GM21360 (cell line): ENCODE measurements around the gene TSPYL4.
"Not testable (repeated sequence)": the region's sequence is repeated elsewhere in the genome, so short reads cannot be mapped to it uniquely, and the experiment has no call there.

Experiments
- ATAC-seq: cut with Tn5 transposase; IDR thresholded peaks from one replicate; pipeline ENCODE4 v1.9.1; 2021; ENCODE audit warnings: mild to moderate bottlenecking, moderate library complexity; ENCODE audit not compliant: unreplicated experiment

Gene TSPYL4

DNA sequence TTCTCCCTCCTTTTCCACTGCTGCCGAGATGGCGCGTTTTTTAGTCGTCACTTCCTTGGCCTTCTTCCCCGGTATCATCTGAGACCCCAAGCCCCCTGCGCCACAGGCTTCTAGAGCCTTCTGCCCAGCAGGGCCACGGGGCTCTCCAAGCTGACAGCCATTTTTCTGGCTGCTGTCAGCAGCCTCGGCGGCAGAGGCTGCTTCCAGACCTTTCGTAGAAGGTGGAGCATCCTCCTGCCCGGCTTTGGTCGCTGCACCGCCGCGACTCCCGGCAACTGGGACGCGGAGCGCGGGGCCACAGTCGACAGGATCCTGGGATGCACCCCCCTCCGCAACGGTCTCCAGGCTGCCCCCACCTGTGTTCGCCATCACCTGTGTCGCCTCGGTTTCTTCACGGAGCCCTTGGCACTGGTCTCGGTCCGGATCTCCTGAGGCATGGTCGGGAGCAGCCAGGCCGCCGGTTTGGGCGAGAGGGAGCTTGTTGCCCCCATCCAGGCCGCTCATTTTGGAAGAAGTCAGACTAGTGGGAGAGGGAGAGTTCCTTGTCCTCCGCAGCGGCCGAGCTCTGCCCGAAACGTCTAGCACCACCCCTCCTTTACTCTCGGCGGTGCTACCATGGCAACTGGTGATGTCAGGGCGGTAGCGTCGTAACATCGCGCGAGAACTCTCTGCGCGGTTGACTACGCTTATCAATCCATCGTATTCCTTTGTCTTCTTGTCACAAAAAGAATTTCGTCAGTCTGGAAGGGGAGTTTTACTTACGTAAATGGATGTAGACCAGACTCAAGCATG is at the start of gene TSPYL4:
Gene TSPYL4, minus strand, starts transcription at position 571 of the 792 bp plus-strand sequence. Its CDS starts 67 bp downstream, at position 504.
- peak; percentile 99 for ATAC-seq

DNA sequence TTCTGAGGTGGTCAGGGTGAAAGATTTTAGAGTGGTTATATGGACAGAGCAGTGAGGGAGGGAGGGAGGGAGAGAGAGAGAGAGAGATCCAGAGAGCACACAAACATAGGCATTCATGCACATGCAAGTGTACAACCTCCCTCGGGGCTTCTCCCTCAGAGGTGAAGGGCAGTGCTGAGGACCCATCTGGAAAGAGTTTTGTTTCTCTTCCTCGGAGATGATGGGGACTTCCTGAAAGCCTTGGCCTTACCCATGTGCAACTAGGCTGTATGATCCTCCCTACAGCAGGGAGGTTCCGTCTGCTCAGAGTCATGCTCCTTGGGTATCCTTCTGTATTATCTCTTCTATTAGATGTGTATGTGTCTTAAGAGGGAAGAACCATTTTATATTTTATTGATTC is 47.2 kb upstream of the TSPYL4 start:
- no peak for ATAC-seq

DNA sequence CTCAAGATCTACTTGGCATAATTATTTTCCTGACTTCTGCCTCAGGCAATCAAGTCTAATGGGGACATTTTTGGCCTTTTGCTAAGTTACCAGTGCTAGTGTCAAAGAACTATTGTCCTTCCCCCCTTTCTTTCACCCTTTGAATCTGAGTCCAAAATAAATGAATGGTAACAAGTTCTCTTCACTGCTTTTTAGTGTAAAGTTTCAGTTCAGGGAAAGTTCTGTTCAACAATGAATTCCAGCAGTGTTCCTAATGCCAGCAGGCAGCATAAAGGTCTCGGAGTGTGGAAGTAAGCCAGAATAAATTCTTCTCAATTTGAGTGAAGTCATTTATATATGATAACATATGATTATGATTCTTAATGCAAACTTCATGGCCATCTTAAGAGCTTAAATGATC is 46.7 kb upstream of the TSPYL4 start:
- ATAC-seq = no peak

DNA sequence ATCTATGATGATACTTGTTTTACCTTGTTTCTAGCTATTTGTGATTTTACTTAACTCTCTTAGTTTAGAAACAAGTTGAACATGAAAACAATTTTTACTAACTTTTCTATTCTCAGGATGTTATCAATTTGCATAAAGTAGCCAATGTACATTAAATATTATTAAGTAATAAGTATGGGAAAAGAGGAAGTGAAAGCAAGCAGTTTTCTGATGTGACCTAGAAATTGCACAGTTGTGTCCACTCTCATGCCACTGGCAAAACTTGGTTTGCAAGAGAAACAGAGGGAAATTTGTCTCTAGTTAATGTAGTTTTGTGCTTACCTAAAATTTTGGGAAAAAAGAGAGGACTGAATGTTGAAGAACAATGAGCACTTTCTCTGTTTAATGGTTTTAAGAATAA is 45.1 kb upstream of the TSPYL4 start:
- ATAC-seq = no peak

DNA sequence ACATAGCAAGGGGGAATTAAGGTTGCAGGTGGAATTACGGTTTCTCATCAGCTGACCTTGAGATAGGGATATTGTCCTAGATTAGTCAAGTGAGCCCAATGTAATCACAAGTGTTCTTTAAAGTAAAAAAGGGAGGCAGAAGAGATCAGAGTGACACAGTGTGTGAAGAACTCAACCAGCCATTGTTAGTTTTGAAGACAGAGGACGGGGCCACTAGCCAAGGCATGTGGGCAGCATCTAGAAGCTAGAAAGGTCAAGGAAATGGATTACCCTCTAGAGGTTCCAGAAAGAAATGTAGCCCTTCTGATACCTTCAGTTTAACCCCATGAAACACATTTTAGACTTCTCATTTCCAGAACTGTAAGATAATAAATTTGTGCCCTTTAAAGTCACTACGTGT is 44.4 kb upstream of the TSPYL4 start:
- no peak for ATAC-seq

DNA sequence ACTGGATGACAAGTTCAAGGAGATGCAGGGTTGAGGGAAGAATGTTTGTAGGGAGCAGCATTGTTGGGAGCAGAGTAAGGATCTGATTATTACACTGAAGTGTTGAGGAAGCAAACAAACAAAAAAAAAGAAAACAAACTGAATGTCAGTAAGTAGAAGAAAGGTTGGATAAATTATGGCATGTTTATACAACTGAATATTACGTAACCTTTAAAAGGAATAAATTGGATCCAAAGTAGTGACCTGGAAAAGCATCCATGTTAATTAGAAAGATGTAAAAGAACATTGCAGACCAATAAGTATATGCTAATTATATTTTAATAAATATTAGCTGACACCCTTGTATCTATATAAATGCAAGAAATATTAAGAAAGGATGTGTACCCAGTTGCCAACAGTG is 38.7 kb upstream of the TSPYL4 start:
- no peak for ATAC-seq

DNA sequence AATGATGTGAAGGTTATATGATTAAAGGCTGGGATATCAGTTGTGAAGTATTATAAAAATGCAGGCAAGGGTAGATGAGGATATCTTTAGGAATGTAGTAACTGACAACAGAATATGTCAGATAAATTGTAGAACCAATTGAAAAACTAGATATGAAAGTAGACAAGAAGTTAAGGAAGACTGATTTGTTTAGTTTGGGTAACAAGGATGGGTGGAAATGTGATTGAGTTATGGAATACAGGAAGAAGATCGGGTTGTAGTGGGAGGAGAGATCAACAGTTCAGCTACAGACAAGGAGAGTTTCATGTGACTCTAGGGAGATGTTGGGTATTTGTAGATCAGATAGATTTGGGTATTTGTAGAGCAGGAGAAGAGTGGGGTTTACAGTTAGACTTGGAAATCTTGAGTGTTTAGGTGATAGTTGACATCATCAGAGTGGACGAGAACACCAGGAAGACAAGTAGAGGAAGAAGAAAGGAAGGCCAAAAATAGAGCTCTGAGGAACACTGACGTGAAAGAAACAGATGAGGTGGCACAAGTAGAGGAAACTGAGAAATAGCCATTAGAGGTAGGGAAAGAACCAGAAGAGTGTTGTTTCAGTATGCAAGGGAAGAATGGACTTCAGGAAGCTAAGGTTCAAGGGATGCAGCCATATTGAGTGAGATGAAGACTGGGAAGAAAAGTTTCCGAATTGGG is 38.0 kb upstream of the TSPYL4 start:
- ATAC-seq = no peak

DNA sequence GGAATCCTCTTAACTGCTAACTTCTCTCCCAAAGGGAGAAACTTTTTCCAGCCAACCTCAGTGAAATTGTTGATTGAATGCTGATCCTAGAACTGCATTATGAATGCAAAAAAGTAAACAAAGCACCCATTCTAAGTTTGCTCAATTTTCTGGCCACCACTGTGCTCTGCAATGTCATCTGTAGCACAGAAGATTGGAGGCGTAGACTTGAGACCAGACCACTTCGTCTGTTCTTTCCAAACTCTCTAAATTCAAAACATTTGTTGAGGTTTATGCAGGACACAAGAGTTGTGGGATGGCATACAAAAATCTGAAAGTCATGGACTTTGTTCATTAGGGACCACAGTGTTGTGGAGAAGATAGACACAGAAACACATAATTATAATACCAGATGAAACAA is 36.9 kb upstream of the TSPYL4 start:
- ATAC-seq = no peak

DNA sequence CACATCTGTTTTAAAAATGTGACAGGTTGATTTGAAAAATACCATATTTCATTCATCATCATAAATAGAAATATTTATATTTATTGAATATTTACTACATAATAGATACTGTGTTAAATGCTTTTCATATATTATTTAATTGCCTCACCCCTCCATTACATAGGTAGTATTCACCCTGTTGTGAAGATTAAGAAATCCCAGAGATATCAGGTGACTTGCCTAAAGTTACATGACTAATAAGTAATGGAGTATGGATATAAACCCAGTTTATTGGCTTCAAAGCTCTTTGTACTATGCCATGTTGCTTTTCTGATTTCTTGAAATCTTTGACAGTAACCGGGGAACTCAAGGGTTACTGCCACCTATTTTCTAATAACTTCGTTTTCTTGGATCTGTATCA is 36.0 kb upstream of the TSPYL4 start:
- no peak for ATAC-seq

DNA sequence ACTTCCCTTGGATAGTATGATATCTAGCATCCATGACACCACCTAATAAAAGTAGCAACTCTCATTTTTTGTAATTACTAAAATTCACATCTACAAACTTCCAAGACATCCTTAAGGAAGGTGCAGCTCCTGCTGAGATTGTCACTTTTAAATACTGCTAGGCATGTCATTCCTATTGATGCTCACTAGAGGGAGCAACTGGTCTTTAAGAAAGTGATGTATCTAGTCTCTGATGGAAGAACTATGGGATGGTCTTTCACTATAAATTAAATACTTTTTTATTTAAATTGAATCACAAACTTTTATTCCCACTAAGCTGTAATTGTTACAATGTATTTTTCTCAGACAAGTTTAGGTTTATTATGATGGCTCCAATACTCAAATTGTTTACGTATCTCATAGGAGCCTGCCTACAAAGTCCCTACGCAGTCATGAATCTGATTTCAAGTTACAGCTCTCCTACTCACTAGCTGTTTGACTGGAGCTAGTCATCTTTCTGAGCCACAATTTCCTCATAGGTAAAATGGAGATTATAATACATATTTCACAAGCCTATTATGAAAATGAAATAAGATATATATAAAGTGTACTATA is 33.9 kb upstream of the TSPYL4 start:
- peak; percentile 70 for ATAC-seq

DNA sequence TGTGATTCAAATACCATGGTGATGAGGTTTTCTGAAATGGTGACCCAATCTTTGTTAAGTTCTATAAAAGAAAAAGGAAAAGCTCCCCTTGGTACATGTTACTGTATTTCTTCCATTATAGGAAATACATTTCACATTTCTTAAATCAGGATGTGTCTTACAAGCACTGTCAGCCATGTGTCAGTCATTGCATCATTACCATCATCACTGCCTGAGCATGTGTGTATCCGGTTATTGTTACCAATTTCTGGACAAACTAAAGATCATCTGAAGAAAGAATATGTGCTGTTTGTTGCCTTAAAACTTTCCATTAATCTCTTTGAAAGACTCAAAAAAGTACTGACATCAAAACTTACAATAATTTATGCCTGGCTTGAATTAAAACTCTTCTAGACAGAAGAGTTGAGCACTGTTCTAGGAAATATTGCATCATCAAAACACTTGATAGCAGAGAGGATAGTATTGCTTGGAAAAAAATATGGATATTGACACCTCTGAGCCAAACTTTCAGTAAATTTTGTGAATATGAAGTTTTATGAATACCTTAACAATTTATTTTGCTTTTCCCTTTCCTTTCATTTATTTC is 33.0 kb upstream of the TSPYL4 start:
- ATAC-seq = no peak

DNA sequence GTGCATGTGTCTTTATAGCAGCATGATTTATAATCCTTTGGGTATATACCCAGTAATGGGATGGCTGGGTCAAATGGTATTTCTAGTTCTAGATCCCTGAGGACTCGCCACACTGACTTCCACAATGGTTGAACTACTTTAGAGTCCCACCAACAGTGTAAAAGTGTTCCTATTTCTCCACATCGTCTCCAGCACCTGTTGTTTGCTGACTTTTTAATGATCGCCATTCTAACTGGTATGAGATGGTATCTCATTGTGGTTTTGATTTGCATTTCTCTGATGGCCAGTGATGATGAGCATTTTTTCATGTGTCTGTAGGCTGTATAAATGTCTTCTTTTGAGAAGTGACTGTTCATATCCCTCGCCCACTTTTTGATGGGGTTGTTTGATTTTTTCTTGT is 31.1 kb upstream of the TSPYL4 start:
- ATAC-seq = not testable (repeated sequence)

DNA sequence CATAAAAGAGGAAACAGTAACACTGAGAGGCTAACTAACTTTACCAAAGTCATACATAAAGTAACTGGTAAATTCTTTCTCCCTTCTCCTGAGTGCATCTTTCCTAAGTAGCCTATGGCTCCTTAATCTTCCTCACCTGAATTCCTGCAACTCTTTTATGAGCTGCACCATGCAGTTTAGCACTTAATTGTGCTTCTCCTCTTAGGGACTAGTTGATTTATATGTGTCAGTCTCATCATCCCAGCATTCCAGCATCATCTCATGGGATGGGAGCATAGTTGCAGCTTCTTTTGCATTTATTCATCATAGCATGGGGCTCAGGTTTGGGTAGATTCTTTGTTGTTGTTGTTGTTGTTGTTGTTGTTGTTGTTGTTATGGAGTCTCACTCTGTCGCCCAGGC is 29.3 kb upstream of the TSPYL4 start:
- no peak for ATAC-seq

DNA sequence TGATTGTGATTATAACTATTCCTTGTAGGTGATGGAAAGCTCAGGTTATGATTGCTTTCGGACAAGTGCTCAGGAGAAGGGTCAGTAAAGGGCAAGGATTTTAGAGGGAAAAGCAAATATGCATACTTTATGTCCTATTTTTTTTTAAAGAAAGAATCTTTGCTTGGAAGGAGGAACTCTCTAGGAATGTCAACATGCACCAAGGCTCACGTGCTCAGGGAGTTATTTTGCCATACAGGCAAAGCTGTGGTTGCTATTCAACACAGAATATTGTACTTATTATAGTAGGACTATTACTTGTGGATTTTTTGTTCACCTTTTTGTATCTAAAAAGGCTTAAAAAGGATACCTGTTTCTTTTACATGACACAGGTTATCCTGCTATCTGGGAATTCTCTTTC is 28.8 kb upstream of the TSPYL4 start:
- no peak for ATAC-seq

DNA sequence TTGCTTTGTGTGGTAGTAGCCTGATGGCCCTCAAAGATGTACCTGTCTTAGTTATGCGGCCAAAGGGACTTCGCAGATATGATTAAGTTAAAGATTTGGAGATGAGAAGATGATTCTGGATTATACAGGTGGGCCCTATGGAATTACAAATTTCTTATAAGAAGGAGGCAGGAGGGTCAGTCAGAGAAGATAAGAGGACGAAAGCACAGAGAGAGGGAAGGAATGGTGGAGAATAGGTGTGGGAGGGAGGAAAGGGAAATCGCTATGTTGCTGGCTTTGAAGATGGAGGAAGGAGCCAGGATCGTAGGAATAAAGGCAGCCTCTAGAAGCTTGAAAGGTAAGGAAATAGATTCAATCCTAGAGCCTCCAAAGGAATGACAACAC is 27.1 kb upstream of the TSPYL4 start:
- no peak for ATAC-seq

DNA sequence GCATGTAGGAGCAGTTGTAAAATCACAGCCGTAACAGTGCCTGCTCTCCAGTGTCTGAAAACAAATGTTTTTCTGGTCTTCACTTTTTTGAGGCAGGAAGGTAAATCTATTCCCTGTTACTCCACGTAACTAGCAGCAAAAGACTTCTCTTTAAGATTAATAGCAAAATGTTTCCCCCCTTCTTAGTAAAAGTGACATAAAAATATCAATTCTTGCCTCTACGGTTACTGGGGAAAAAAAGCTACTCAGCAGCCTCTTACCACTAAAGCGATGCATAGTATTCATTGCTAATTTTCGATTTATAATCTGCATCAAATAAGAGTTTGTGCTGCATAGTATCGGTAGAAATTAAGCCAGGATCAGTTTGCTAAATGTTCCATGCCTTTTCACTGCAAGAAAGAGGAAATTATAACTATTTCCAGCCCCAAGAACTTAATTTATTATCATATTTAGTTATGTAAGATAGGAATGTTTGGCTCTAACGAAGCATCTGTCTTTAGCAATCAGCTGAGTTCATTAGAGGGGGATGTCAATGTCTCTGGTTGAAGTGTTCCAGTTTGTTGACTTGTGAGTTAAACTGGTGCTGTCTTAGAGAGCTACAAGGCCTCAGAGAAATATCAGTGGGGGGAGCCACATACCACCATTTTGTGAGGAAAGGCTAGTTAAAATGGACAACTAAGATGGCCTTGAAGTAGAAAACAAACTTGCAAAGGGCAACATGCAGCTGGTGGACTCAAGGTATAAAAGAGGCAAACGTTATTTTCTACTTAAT is 26.5 kb upstream of the TSPYL4 start:
- ATAC-seq = no peak

DNA sequence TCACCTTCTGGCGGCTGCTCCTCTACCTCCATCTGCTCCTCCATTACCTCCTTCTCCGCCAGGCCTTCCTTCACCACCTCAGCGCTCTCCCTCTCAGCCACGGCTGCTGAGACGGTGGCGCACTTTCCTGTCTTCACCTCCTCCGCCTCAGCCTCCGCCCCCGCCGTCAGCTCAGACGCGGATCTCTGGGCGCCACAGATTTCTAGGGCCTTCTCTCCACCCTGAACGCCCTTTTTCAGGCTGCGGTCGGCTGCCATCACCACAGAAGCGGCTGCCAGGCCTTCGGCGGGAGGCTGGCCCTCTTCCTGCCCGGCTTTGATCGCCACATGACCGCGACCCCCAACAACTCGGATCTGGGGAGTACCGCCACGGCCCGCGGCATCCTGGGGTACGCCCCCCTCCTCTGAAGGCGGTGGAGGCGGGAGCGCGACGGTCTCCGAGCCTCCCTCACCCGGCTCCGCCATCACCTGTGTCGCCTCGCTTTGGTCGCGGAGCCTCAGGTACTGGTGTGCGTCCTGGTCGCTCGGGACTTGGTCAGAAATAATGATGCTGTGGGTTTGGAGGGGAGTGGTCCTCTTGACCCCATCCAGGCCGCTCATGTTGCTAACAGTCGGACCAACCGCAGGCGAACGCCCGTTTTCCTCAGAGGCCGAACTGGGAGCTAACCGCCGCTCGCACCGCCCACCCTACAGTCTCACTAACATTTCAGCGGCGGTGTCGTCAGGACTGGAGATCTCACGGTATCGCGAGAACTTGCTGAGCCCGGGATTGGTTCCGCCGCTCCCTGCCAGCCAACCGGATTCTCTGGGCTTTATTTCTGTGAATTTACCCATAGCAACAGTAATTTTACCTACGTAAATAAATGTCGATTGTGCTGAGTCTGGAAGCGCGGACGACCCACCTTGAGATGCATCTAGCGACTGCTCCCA is 25.6 kb upstream of the TSPYL4 start, which contains the start of gene TSPYL1:
Gene TSPYL1, minus strand, starts transcription at position 699 of the 929 bp plus-strand sequence. Its CDS starts 100 bp downstream, at position 599.
- peak; percentile 95 for ATAC-seq

DNA sequence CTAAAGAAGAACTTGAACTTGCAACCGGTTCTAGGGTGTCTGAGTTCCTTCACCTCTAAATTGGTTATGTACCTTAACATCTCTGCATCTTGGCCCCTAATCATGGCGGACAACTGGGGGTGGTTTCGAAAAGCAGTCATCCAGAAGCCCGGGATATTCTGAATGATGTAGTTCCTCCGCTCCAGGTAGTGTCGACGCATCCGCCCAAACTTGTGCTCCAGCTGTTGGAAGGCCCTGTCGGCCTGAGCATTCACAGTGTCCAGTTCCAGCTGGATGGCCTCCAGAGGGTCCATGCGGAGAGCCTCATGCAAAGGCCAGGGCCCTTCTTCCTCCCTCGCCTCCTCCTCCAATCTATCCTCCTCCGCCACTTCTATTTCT is 25.0 kb upstream of the TSPYL4 start:
- no peak for ATAC-seq

DNA sequence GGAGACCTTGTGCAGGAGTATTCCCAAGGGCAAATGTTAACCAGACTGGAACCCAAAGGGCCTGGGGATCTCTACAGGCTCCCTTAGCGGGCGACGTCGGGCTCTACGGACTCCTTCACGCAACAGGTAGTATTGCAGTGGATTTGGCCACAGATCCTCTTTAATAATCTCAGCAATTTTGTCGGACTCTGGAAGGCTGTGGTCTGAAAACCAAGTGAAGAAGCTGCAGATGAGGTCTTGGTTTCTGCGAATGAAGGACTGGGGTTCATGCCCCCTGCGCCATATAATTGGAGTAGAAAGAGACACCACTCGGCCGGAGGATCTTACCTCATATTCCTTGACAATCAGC is 24.6 kb upstream of the TSPYL4 start:
- no peak for ATAC-seq

DNA sequence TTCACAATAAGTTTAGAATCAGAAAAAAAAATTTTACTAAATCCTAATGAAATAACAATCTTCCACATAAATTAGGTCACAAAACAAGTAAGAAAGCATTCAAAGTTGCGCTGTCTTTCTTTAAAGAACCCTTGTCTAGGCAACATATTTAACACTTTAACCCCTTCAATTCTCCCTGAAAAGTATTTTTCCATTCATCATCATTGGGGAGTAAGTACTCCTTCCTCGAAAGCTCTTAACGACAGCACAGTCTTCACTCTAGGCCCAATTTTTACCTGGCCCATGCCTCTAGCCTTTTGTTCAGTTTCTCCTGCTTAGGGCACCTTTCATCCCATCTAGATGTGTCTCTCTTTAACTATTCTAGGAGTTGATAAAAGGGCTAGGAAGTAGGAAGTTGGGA is 23.2 kb upstream of the TSPYL4 start:
- ATAC-seq = no peak
